H1 (cell line): ENCODE data around the gene ERI3. TPM values are rescaled to one million over a fixed set of nuclear protein-coding genes. Genes with fewer than 3 reads are reported as not detected.

Experiments
- BACH1 ChIP-seq: IDR thresholded peaks from 2 replicates; pipeline ENCODE4 v1.6.1; 2012; ENCODE audit warnings: low read length, improper control_type of control experiment
- CHD7 ChIP-seq: fragments of 300-600 bp; sonication (generic); IDR thresholded peaks from 2 replicates; pipeline ENCODE4 v1.7.1; 2012; ENCODE audit warnings: low read length, moderate library complexity, mild to moderate bottlenecking, inconsistent platforms; ENCODE audit not compliant: insufficient replicate concordance
- CTCF ChIP-seq, 3 experiments: IDR thresholded peaks; 1 replicate in 2 of 3; 2 replicates in 1 of 3; pipeline versions ENCODE4 v1.5.1 to v1.6.1; 2011; ENCODE audit warnings: low read length in 3 of 3, mild to moderate bottlenecking in 3 of 3, inconsistent platforms in 2 of 3, low read depth in 1 of 3, moderate library complexity in 1 of 3; ENCODE audit not compliant: insufficient read depth in 1 of 3; ENCODE audit errors: control extremely low read depth in 1 of 3
- GABPA ChIP-seq: IDR thresholded peaks from 2 replicates; pipeline ENCODE4 v1.6.1; 2011; ENCODE audit warnings: mild to moderate bottlenecking, low read length, moderate library complexity, borderline replicate concordance; ENCODE audit not compliant: insufficient read depth
- MAX ChIP-seq: IDR thresholded peaks from 2 replicates; pipeline ENCODE4 v1.6.1; 2012; ENCODE audit warnings: inconsistent platforms
- SIX5 ChIP-seq: IDR thresholded peaks from 2 replicates; pipeline ENCODE4 v1.6.1; 2011; ENCODE audit warnings: mild to moderate bottlenecking, low read depth, low read length
- SP4 ChIP-seq: IDR thresholded peaks from 2 replicates; pipeline ENCODE4 v1.6.1; 2012; ENCODE audit warnings: low read length, inconsistent platforms
- ZNF274 ChIP-seq: IDR thresholded peaks from 2 replicates; pipeline ENCODE4 v1.7.0; 2012; ENCODE audit warnings: low read length, borderline replicate concordance; ENCODE audit errors: extremely low read depth
- polyA plus RNA-seq, 7 experiments: library from polyadenylated mRNA; depleted of rRNA in 3 of 7; stranded (reverse) in 5 of 7; unstranded in 2 of 7; fragments of >200 nt in 5 of 7; fragments of 200-250 nt in 2 of 7; gene quantifications; 1 replicate in 5 of 7; 2 replicates in 1 of 7; 4 replicates in 1 of 7; pipeline versions ENCODE4 v1.2.1 to v1.2.3, GENCODE V29; 2011 to 2013; ENCODE audit warnings: missing spikeins in 2 of 7, mixed read lengths in 2 of 7
- total RNA-seq: library from RNA; stranded (reverse); fragmentation: NEBNext Ultra II Directional; extraction: Animal tissue kit (Norgen Biotek cat#: 25700); gene quantifications from 2 replicates; pipeline ENCODE4 v1.2.1, GENCODE V29; 2021

ERI3 gene
- total and polyA plus RNA-seq, 2 of the 8 experiments (the other 6 are each of a cell fraction or from before 2014, with no cell fraction given), result 81.1 to 199 TPM

GRCh38 chr1:44316231-44316759, 38.8 kb downstream of the ERI3 start (continued):
- no peak for TF ChIP-seq CHD7
- no peak for TF ChIP-seq BACH1
- no peak for TF ChIP-seq SIX5
- no peak for TF ChIP-seq MAX
- no peak for TF ChIP-seq ZNF274
- no peak for TF ChIP-seq SP4
- TF ChIP-seq GABPA, result no peak
- TF ChIP-seq CTCF (IDR thresholded peaks at IDR 0.05; ENCODE audit: control extremely low read depth in 1 of 3, insufficient read depth in 1 of 3, low read depth in 1 of 3, low read length in 3 of 3), result no peak
